NOMO-1 treated with dmso at 0.1 percent for 144 hours (cell line): Measurements from ENCODE around the gene SMARCA4.
"Not testable (repeated sequence)": the region's sequence is repeated elsewhere in the genome, so short reads cannot be mapped to it uniquely, and the experiment has no call there.

ENCODE experiments used
- DNase-seq: peaks from one replicate; lab custom pipeline; 2025; ENCODE audit not compliant: unreplicated experiment; lab: John Stamatoyannopoulos, UW

Gene SMARCA4

GRCh38 chr19:11096210-11096841 lies 135.5 kb downstream of the SMARCA4 start:
- peak; percentile 33 for DNase-seq

GRCh38 chr19:11097367-11097766 lies 136.5 kb downstream of the SMARCA4 start:
- not testable (repeated sequence) for DNase-seq

- DNase-seq, result no peak
These were observed 137.5 kb downstream of the SMARCA4 start for GRCh38 chr19:11098327-11098726.

GRCh38 chr19:11098861-11099260 lies 138.0 kb downstream of the SMARCA4 start:
- no peak for DNase-seq

GRCh38 chr19:11100049-11100448 lies 139.2 kb downstream of the SMARCA4 start:
- DNase-seq, result no peak

GRCh38 chr19:11101057-11101456 lies 140.2 kb downstream of the SMARCA4 start:
- DNase-seq, result no peak

- DNase-seq, result no peak
These were observed 142.1 kb downstream of the SMARCA4 start for GRCh38 chr19:11102944-11103343.

GRCh38 chr19:11103667-11104066 lies 142.8 kb downstream of the SMARCA4 start:
- not testable (repeated sequence) for DNase-seq

- no peak for DNase-seq
These were observed 144.3 kb downstream of the SMARCA4 start for GRCh38 chr19:11105014-11105636.

- DNase-seq, result no peak
These were observed 145.6 kb downstream of the SMARCA4 start for GRCh38 chr19:11106477-11106876.

- no peak for DNase-seq
These were observed 147.9 kb downstream of the SMARCA4 start for GRCh38 chr19:11108746-11109145.

- no peak for DNase-seq
These were observed 150.4 kb downstream of the SMARCA4 start for GRCh38 chr19:11111117-11111770.

- no peak for DNase-seq
These were observed 150.9 kb downstream of the SMARCA4 start for GRCh38 chr19:11111771-11112144.
